WTC11 (cell line): Measurements from ENCODE around the gene FBXW4.

ENCODE experiments used
- ARID4B ChIP-seq: sonication (generic); formaldehyde crosslinking; IDR thresholded peaks from 2 replicates; pipeline ENCODE4 v1.8.0; 2023; ENCODE audit warnings: missing genetic modification reagents, mild to moderate bottlenecking, borderline replicate concordance
- ATF1 ChIP-seq: sonication (generic); formaldehyde crosslinking; IDR thresholded peaks from 2 replicates; pipeline ENCODE4 v1.8.1; 2023; ENCODE audit warnings: mild to moderate bottlenecking, moderate library complexity, missing genetic modification reagents
- CREB1 ChIP-seq: sonication (generic); formaldehyde crosslinking; IDR thresholded peaks from 2 replicates; pipeline ENCODE4 v1.8.0; 2023; ENCODE audit warnings: mild to moderate bottlenecking, missing genetic modification reagents
- CREM ChIP-seq: sonication (generic); formaldehyde crosslinking; IDR thresholded peaks from 2 replicates; pipeline ENCODE4 v1.8.1; 2022; ENCODE audit warnings: mild to moderate bottlenecking, missing genetic modification reagents, moderate library complexity
- CTCF ChIP-seq: fragments of 200-600 bp; IDR thresholded peaks from 2 replicates; pipeline ENCODE4 v1.8.0; 2022; ENCODE audit warnings: antibody characterized with exemption
- FOXK1 ChIP-seq: sonication (generic); formaldehyde crosslinking; IDR thresholded peaks from 2 replicates; pipeline ENCODE4 v1.8.0; 2022; ENCODE audit warnings: mild to moderate bottlenecking, moderate library complexity, missing genetic modification reagents
- GTF2I ChIP-seq: fragments of 250-450 bp; sonication (Bioruptor Pico); conservative IDR thresholded peaks from 2 replicates; pipeline ENCODE4 v1.4.0; 2021; ENCODE audit warnings: mild to moderate bottlenecking
- NFE2L1 ChIP-seq: sonication (generic); formaldehyde crosslinking; IDR thresholded peaks from 2 replicates; pipeline ENCODE4 v1.8.1; 2023; ENCODE audit warnings: missing genetic modification reagents
- PRRX2 ChIP-seq: fragments of 250-450 bp; sonication (Bioruptor Pico); IDR thresholded peaks from 2 replicates; pipeline ENCODE4 v1.8.0; 2021; ENCODE audit warnings: mild to moderate bottlenecking
- TP53 ChIP-seq: sonication (generic); formaldehyde crosslinking; IDR thresholded peaks from 2 replicates; pipeline ENCODE4 v1.8.1; 2023; ENCODE audit warnings: mild to moderate bottlenecking, missing genetic modification reagents
- TF ChIP-seq, protein P1 (sequence below): sonication (generic); formaldehyde crosslinking; IDR thresholded peaks from 2 replicates; pipeline ENCODE4 v1.8.0; 2022; ENCODE audit warnings: mild to moderate bottlenecking, missing genetic modification reagents
- TF ChIP-seq, protein P2 (sequence below): sonication (generic); formaldehyde crosslinking; IDR thresholded peaks from 2 replicates; pipeline ENCODE4 v1.8.1; 2022; ENCODE audit warnings: missing genetic modification reagents, borderline replicate concordance
- TF ChIP-seq, protein P3 (sequence below): sonication (generic); formaldehyde crosslinking; conservative IDR thresholded peaks from 2 replicates; pipeline ENCODE4 v1.8.1; 2022; ENCODE audit warnings: mild to moderate bottlenecking, missing genetic modification reagents
- TF ChIP-seq, protein P4 (sequence below): fragments of 250-450 bp; sonication (Bioruptor Pico); IDR thresholded peaks from 2 replicates; pipeline ENCODE4 v1.9.0; 2021; ENCODE audit warnings: mild to moderate bottlenecking

DNA sequence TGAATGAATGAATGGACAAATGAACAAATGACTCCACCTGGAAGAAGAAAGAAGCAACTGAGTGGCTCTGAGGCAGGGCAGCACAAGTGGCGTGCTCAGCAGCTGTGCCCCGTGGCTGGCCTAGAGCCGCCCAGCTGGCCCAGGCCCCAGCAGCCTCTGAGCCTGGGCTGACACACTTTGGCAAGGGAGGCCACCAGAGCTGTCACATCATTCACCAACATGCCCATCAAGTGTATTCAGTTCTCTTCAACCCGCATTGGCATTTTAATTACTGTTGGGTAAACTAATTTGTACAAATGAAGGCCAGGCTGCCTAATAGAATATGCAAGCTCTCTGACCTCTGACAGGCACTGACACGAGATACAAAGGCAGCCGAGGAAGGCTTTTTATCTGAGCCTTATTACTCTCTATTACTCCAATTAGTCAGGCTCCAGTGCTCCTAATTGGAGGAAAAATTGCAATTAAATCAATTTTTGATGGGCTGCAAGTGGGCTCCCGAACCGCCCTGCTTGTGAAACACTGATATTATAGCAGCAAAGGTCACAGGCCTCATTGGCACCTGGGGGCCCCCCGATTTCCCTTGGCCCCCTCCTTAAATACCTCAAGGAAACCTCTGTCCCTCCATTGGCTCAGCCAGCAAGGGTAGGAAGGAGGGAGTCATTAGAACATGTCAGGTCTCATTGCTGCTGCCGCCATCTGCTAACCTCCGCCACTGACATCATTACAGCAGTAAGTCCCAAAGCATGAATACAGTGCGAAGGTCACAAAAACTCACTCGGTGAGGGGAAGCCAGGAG, 64.9 kb downstream of the FBXW4 start:
- TF ChIP-seq CTCF: no peak
- TF ChIP-seq CREB1 (CRISPR knock-in tag): no peak
- TF ChIP-seq, protein P1, sequence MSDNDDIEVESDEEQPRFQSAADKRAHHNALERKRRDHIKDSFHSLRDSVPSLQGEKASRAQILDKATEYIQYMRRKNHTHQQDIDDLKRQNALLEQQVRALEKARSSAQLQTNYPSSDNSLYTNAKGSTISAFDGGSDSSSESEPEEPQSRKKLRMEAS (CRISPR knock-in tag): no peak
- TF ChIP-seq ARID4B (CRISPR knock-in tag): no peak
- TF ChIP-seq, protein P2, sequence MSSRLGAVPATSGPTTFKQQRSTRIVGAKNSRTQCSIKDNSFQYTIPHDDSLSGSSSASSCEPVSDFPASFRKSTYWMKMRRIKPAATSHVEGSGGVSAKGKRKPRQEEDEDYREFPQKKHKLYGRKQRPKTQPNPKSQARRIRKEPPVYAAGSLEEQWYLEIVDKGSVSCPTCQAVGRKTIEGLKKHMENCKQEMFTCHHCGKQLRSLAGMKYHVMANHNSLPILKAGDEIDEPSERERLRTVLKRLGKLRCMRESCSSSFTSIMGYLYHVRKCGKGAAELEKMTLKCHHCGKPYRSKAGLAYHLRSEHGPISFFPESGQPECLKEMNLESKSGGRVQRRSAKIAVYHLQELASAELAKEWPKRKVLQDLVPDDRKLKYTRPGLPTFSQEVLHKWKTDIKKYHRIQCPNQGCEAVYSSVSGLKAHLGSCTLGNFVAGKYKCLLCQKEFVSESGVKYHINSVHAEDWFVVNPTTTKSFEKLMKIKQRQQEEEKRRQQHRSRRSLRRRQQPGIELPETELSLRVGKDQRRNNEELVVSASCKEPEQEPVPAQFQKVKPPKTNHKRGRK (CRISPR knock-in tag): no peak
- no peak for TF ChIP-seq GTF2I (CRISPR knock-in tag)
- no peak for TF ChIP-seq ATF1
- TF ChIP-seq FOXK1 (CRISPR knock-in tag): no peak
- TF ChIP-seq TP53: no peak
- no peak for TF ChIP-seq PRRX2 (CRISPR knock-in tag)
- TF ChIP-seq, protein P3, sequence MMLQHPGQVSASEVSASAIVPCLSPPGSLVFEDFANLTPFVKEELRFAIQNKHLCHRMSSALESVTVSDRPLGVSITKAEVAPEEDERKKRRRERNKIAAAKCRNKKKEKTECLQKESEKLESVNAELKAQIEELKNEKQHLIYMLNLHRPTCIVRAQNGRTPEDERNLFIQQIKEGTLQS (CRISPR knock-in tag): no peak
- no peak for TF ChIP-seq CREM
- TF ChIP-seq, protein P4, sequence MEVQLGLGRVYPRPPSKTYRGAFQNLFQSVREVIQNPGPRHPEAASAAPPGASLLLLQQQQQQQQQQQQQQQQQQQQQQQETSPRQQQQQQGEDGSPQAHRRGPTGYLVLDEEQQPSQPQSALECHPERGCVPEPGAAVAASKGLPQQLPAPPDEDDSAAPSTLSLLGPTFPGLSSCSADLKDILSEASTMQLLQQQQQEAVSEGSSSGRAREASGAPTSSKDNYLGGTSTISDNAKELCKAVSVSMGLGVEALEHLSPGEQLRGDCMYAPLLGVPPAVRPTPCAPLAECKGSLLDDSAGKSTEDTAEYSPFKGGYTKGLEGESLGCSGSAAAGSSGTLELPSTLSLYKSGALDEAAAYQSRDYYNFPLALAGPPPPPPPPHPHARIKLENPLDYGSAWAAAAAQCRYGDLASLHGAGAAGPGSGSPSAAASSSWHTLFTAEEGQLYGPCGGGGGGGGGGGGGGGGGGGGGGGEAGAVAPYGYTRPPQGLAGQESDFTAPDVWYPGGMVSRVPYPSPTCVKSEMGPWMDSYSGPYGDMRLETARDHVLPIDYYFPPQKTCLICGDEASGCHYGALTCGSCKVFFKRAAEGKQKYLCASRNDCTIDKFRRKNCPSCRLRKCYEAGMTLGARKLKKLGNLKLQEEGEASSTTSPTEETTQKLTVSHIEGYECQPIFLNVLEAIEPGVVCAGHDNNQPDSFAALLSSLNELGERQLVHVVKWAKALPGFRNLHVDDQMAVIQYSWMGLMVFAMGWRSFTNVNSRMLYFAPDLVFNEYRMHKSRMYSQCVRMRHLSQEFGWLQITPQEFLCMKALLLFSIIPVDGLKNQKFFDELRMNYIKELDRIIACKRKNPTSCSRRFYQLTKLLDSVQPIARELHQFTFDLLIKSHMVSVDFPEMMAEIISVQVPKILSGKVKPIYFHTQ (CRISPR knock-in tag): no peak
- no peak for TF ChIP-seq NFE2L1 (CRISPR knock-in tag)
